Activated CD4-positive, alpha-beta memory T cell treated with anti-CD3 and anti-CD28 coated beads for 36 hours (primary cell): ENCODE results near the gene ELOA. TPM values are rescaled to one million over a fixed set of nuclear protein-coding genes. Genes with fewer than 3 reads are reported as not detected.

Experiments used
- CTCF ChIA-PET: fragments of 350-600 bp; sonication (Branson Sonifier 250); formaldehyde crosslinking; loops from one replicate; lab custom pipeline; 2021; ENCODE audit warnings: antibody characterized with exemption, inconsistent platforms; lab: Charles Lee
- POLR2A ChIA-PET: fragments of 350-600 bp; sonication (Branson Sonifier 250); formaldehyde crosslinking; loops from one replicate; lab custom pipeline; 2021; ENCODE audit warnings: antibody characterized with exemption; lab: Charles Lee
- DNase-seq: peaks from one replicate; pipeline ENCODE4 v3.0.0-alpha.2; 2020
- H3K27ac Mint-ChIP-seq: one replicate; pipeline ENCODE4 v1.8.0; 2021; ENCODE audit warnings: mixed read lengths
- H3K27me3 Mint-ChIP-seq: one replicate; pipeline ENCODE4 v1.8.0; 2021; ENCODE audit warnings: mixed read lengths
- H3K36me3 Mint-ChIP-seq: one replicate; pipeline ENCODE4 v1.8.0; 2021; ENCODE audit warnings: mixed read lengths
- H3K4me1 Mint-ChIP-seq: one replicate; pipeline ENCODE4 v1.8.0; 2021; ENCODE audit warnings: low read depth, mixed read lengths
- H3K4me3 Mint-ChIP-seq: one replicate; pipeline ENCODE4 v1.8.0; 2021; ENCODE audit warnings: mild to moderate bottlenecking, mixed read lengths
- H3K9me3 Mint-ChIP-seq: one replicate; pipeline ENCODE4 v1.8.0; 2021; ENCODE audit warnings: mixed read lengths
- intact Hi-C: fragments of 100-400 bp; cut with micrococcal nuclease; formaldehyde crosslinking; loops from one replicate; pipeline ENCODE4 v1.15.1; 2023
- total RNA-seq, 2 experiments: library from RNA; stranded (reverse); gene quantifications; one replicate each; pipeline ENCODE4 v1.2.3, GENCODE V29; 2021

ELOA gene
- total RNA-seq, 2 experiments from 2014 or later: 28.1 to 30.4 TPM

DNA sequence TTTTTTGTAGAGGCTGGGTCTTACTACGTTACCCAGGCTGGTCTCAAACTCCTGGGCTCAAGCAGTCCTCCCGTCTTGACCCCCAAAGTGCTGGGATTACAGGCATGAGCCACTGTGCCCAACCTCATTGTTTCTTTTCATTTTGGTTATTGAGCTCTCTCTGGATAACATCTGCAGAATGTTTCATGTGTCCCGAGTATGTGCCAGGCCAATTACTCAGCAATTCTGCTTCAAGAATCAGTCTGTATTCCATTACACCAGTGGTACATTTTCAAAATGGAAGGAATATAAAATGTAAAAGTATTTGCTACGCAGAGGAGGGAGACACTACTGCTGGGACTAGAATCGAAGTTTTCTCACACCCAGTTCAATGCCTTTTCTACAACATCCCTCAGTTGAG lies 1.7 kb upstream of the ELOA start:
- POLR2A ChIA-PET: no interaction called here
- DNase-seq: no peak
- Mint-ChIP-seq H3K9me3 (no peaks in the 10 kb centered on the region), H3K27me3 (no peaks in the 10 kb centered on the region), H3K4me3 (peak overlapping the region; percentile 20), H3K36me3 (peaks cover 3% of the 10 kb centered on the region), H3K4me1 (peaks cover 33% of the 10 kb centered on the region), H3K27ac (no peak overlapping the region)
- intact Hi-C loops: loop anchor here (2.0 kb wide), 1 partner anchor 21 kb away; no protein-coding TSS in a partner anchor
- CTCF ChIA-PET: no interaction called here

DNA sequence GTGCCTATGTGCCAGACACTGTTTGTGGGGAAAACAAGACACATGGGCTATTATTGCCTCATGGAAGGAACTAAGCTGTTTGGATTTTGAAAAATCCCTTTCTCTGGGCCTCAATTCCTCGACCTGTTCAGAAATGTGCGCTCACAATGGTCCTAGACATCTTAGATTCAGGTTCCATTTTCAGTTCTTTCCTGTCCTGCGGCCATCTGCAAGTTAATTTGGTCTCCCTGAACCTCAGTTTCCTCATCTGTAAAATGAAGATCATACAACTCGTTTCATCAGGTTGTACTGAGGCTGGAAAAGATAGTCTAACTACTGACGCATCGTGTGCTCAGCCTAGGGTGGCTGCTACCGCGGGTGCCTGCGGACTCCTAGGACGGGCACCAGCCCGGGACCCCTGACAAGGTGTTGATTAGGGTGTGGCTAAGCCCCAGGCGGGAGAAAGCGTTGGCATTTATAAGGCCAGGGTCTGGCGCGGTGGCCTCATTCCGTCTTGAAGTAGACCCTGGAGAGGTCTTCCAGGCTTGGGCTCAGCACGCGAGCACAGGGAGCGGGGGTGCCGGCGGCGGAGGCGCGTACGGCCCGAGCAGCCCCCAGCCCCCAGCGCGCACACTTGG lies 493 bp upstream of the ELOA start:
- ChIA-PET CTCF (interaction anchor here (1.9 to 4.6 kb wide), 2 partner anchors 47 to 50 kb away, joined by 5 to 33 read pairs; partner anchors contain the start of gene RPL11), POLR2A (interaction anchor here (0.7 to 4.6 kb wide), 4 partner anchors 35 to 56 kb away, joined by 3 to 44 read pairs (median 6); partner anchors contain the start of genes PITHD1 and RPL11)
- peak; percentile 38 for DNase-seq
- Mint-ChIP-seq H3K27me3 (no peaks in the 10 kb centered on the region), H3K4me1 (peaks cover 40% of the 10 kb centered on the region), H3K36me3 (peaks cover 6% of the 10 kb centered on the region), H3K27ac (peak overlapping the region; percentile 88), H3K9me3 (no peaks in the 10 kb centered on the region), H3K4me3 (peak overlapping the region; percentile 88)
- intact Hi-C loops: loop anchor here (2.0 kb wide), 1 partner anchor 22 kb away; no protein-coding TSS in a partner anchor

DNA sequence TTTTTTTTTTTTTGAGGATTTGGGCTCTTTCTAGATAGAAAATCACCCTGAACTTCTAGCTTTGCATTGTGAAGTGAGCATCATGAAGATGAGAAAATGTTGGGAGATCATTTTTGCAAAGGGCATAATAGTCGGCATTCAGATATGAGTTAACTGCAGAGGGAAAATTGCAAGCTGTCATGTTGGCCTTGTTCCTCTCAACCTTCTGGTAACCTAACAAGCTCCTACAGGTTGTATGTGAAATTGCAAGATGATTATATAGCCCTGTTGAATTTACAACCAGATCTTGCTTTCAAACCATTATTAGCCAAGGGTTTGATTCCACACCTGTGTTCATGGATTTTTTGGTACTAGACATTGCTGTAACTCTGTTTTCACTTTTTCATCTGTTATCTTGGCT lies 2.2 kb downstream of the ELOA start:
- peaks cover 15% of the 10 kb centered on the region for H3K36me3 Mint-ChIP-seq
- peak overlapping the region; percentile 87 for H3K4me3 Mint-ChIP-seq
- no peak for DNase-seq
- H3K27ac Mint-ChIP-seq: no peak overlapping the region
- POLR2A ChIA-PET: interaction anchor here (1.1 to 4.6 kb wide), 2 partner anchors 35 to 52 kb away, joined by 4 to 44 read pairs; partner anchors contain the start of gene RPL11
- intact Hi-C loops: loop anchor here (2.0 to 5.0 kb wide), 2 partner anchors 53 to 213 kb away; partner anchors contain the start of gene E2F2
- peaks cover 52% of the 10 kb centered on the region for H3K4me1 Mint-ChIP-seq
- CTCF ChIA-PET: interaction anchor here (0.5 to 4.6 kb wide), 11 partner anchors 9 to 217 kb away, joined by 3 to 33 read pairs (median 3); partner anchors contain the start of genes PITHD1 and RPL11
- no peaks in the 10 kb centered on the region for H3K27me3 Mint-ChIP-seq
- no peaks in the 10 kb centered on the region for H3K9me3 Mint-ChIP-seq

DNA sequence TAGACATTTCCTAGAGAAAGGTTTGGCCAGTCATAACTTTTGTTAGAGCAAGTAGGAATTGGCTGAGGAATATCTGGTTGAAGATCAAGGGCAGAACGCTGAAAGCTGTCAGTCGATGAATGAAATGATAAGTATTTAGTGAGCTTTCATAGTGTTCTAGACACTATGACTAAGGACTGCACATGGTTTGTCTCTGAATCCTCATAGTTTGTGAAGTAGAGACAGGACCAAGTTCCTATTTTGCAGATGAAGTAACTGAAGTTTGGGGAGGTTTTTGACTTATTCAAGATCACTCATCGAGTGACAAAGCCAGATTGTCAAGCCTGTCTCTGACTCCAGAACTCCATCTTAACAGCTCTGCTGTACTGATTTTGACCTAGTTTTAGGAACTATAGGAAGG lies 4.7 kb downstream of the ELOA start:
- ChIA-PET POLR2A (no interaction called here), CTCF (interaction anchor here (0.9 to 1.3 kb wide), 5 partner anchors 24 to 57 kb away, joined by 3 to 4 read pairs (median 3); partner anchors contain the start of gene RPL11)
- H3K36me3 Mint-ChIP-seq: peaks cover 27% of the 10 kb centered on the region
- peak overlapping the region; percentile 14 for H3K27ac Mint-ChIP-seq
- H3K27me3 Mint-ChIP-seq: no peaks in the 10 kb centered on the region
- intact Hi-C loops: loop anchor here (5.0 kb wide), 1 partner anchor 216 kb away; the partner anchor contains the start of gene E2F2
- H3K4me3 Mint-ChIP-seq: no peak overlapping the region
- no peaks in the 10 kb centered on the region for H3K9me3 Mint-ChIP-seq
- H3K4me1 Mint-ChIP-seq: peaks cover 43% of the 10 kb centered on the region
- DNase-seq: no peak

DNA sequence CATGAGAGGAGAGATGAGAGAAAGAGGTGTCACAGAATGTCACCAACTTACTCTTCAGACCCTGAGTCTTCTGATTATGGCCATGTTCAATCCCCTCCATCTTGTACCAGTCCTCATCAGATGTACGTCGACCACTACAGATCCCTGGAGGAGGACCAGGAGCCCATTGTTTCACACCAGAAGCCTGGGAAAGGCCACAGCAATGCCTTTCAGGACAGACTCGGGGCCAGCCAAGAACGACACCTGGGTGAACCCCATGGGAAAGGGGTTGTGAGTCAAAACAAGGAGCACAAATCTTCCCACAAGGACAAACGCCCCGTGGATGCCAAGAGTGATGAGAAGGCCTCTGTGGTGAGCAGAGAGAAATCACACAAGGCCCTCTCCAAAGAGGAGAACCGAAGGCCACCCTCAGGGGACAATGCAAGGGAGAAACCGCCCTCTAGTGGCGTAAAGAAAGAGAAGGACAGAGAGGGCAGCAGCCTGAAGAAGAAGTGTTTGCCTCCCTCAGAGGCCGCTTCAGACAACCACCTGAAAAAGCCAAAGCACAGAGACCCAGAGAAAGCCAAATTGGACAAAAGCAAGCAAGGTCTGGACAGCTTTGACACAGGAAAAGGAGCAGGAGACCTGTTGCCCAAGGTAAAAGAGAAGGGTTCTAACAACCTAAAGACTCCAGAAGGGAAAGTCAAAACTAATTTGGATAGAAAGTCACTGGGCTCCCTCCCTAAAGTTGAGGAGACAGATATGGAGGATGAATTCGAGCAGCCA lies 8.0 kb downstream of the ELOA start:
- H3K27me3 Mint-ChIP-seq: no peaks in the 10 kb centered on the region
- CTCF ChIA-PET: interaction anchor here (0.8 to 1.9 kb wide), 5 partner anchors 21 to 60 kb away, joined by 3 to 6 read pairs (median 4); partner anchors contain the start of gene RPL11
- POLR2A ChIA-PET: no interaction called here
- no peaks in the 10 kb centered on the region for H3K9me3 Mint-ChIP-seq
- H3K27ac Mint-ChIP-seq: no peak overlapping the region
- peaks cover 28% of the 10 kb centered on the region for H3K4me1 Mint-ChIP-seq
- H3K4me3 Mint-ChIP-seq: no peak overlapping the region
- intact Hi-C loops: no loop called here
- peak; percentile 50 for DNase-seq
- peaks cover 42% of the 10 kb centered on the region for H3K36me3 Mint-ChIP-seq

DNA sequence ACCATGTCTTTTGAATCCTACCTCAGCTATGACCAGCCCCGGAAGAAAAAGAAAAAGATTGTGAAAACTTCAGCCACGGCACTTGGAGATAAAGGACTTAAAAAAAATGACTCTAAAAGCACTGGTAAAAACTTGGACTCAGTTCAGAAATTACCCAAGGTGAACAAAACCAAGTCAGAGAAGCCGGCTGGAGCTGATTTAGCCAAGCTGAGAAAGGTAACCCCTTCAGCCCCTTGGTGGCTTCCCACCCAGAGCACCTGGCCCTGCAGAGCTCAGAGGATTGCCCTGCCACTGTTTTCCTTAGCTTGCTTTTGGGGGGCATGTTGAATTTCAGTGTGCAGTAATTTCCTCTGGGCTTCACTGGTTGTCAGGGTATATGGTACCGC lies 8.5 kb downstream of the ELOA start:
- DNase-seq: no peak
- Mint-ChIP-seq H3K36me3 (peaks cover 41% of the 10 kb centered on the region), H3K9me3 (no peaks in the 10 kb centered on the region), H3K27ac (no peak overlapping the region), H3K27me3 (no peaks in the 10 kb centered on the region), H3K4me3 (no peak overlapping the region), H3K4me1 (peaks cover 24% of the 10 kb centered on the region)
- ChIA-PET CTCF (interaction anchor here (0.8 to 1.9 kb wide), 5 partner anchors 20 to 61 kb away, joined by 3 to 6 read pairs (median 4); partner anchors contain the start of gene RPL11), POLR2A (no interaction called here)
- intact Hi-C loops: no loop called here

DNA sequence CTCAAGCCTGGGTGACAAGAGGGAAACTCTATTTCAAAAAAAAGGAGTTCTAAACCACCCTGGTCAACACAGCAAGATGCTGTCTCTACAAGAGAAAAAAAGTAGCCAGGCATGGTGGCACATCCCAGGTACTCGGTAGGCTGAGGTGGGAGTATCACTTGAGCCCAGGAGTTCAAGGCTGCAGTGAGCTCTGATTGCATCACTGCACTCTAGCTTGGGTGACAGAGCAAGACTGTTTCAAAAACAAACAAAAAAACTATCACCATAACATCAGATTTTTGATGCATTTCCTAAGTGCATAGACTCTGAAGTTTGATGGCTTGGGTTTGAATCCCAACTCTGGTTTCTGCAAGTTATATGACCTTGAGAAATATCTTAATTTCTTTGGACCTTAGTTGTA lies 9.6 kb downstream of the ELOA start:
- no peak for DNase-seq
- Mint-ChIP-seq H3K9me3 (no peaks in the 10 kb centered on the region), H3K4me1 (peaks cover 13% of the 10 kb centered on the region), H3K27me3 (no peaks in the 10 kb centered on the region), H3K4me3 (no peak overlapping the region), H3K27ac (no peak overlapping the region), H3K36me3 (peaks cover 41% of the 10 kb centered on the region)
- ChIA-PET CTCF (no interaction called here), POLR2A (interaction anchor here (0.6 kb wide), 1 partner anchor 50 kb away, joined by 6 read pairs; no protein-coding TSS in a partner anchor)
- intact Hi-C loops: no loop called here

DNA sequence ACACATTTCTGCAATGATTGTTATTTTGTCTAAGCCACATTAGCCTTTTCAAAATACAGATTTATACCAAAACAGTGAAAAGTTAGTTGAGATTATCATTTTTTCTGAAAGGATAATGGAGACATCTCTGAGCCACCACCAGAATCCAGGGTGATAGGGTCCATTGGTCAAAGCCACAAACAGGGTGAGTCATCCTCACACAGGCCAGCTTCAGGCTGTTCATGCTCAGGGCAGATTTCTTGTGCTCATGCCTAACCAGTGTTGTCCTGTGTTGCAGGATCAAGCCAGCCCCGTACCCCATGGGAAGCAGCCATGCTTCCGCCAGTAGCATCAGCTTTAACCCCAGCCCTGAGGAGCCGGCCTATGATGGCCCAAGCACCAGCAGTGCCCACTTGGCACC lies 13.4 kb downstream of the ELOA start:
- CTCF ChIA-PET: interaction anchor here (0.6 to 0.9 kb wide), 4 partner anchors 15 to 700 kb away, joined by 3 read pairs; no protein-coding TSS in a partner anchor
- peaks cover 46% of the 10 kb centered on the region for H3K36me3 Mint-ChIP-seq
- H3K27me3 Mint-ChIP-seq: no peaks in the 10 kb centered on the region

DNA sequence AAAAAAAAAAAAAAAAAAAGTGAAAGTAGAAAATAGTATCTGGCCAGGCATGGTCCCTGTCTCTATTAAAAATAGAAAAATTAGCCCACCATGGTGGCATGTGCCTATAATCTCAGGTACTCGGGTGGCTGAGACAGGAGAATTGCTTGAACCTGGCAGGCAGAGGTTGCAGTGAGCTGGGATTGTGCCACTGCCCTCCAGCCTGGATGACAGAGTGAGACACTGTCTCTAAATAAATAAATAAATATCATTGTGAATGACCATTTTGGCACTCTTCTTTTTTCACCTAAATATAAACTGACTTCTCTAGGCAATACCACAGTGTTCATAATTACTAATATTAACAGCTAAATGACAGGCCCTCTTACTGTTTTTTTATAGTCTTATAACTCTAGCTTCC lies 14.5 kb downstream of the ELOA start:
- DNase-seq: no peak
- H3K27me3 Mint-ChIP-seq: no peaks in the 10 kb centered on the region
- peaks cover 45% of the 10 kb centered on the region for H3K36me3 Mint-ChIP-seq
- CTCF ChIA-PET: interaction anchor here (1.2 to 1.6 kb wide), 2 partner anchors 13 to 14 kb away, joined by 3 to 6 read pairs; no protein-coding TSS in a partner anchor
- no peaks in the 10 kb centered on the region for H3K9me3 Mint-ChIP-seq
- no peaks in the 10 kb centered on the region for H3K4me1 Mint-ChIP-seq
- intact Hi-C loops: no loop called here
- POLR2A ChIA-PET: no interaction called here
- no peak overlapping the region for H3K27ac Mint-ChIP-seq
- no peak overlapping the region for H3K4me3 Mint-ChIP-seq

More for the DNA sequence above, 13.4 kb downstream of the ELOA start:
- intact Hi-C loops: no loop called here
- Mint-ChIP-seq H3K4me3 (no peak overlapping the region), H3K27ac (no peak overlapping the region), H3K4me1 (no peaks in the 10 kb centered on the region), H3K9me3 (no peaks in the 10 kb centered on the region)
- POLR2A ChIA-PET: no interaction called here
- no peak for DNase-seq

DNA sequence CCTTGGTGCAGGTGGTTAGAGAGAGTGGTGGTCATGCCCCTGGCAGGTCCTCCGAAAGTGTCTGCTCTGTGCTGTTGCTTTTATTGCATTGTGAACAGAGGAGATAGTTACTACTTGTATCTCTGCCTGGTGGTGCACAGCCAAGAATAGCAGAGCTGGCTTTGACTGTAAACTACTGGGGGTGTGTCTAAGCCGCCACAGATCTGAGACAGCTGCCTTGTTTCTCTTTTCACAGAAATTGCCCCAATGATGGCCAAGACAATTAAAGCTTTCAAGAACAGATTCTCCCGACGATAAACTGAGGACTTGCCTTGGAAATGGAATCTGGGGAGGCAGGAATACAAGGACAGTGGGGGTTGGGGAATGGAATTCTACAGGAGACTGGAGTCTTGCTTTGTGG lies 16.0 kb downstream of the ELOA start:
- no peak for DNase-seq
- no peaks in the 10 kb centered on the region for H3K27me3 Mint-ChIP-seq
- H3K4me1 Mint-ChIP-seq: no peaks in the 10 kb centered on the region
- peak overlapping the region; percentile 5 for H3K27ac Mint-ChIP-seq
- H3K9me3 Mint-ChIP-seq: no peaks in the 10 kb centered on the region
- ChIA-PET CTCF (interaction anchor here (1.6 kb wide), 1 partner anchor 12 kb away, joined by 6 read pairs; no protein-coding TSS in a partner anchor), POLR2A (no interaction called here)
- peaks cover 37% of the 10 kb centered on the region for H3K36me3 Mint-ChIP-seq
- no peak overlapping the region for H3K4me3 Mint-ChIP-seq
- intact Hi-C loops: no loop called here

DNA sequence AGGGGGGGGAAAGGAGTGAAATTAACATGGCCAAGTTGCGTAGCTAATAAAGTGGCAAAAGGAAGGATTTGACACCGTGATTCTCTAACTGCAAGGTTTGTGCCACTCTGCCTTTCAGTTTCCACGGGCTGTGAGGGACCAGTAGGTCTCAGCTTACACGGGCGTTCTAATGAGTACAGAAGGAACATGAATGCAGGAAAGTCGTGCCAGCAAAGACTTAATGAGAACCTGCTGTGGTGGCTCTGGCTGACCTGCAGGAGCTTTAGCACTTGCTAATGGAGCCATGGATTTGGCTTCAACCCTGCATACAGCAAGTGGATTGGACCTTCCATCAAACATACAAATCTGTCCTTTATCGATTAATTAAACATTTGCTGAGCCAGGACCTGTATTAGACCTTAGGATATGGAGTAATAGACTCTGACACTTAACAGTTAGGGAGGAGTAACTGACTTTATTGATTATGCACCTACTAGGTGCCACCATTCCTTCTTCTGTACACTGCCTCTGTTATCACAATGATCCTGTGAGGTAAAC lies 19.8 kb downstream of the ELOA start:
- no peaks in the 10 kb centered on the region for H3K27me3 Mint-ChIP-seq
- intact Hi-C loops: no loop called here

More for the DNA sequence above, 19.8 kb downstream of the ELOA start:
- no peak for DNase-seq
- ChIA-PET CTCF (interaction anchor here (1.3 kb wide), 1 partner anchor 9 kb away, joined by 5 read pairs; no protein-coding TSS in a partner anchor), POLR2A (interaction anchor here (0.7 kb wide), 1 partner anchor 9 kb away, joined by 3 read pairs; no protein-coding TSS in a partner anchor)
- Mint-ChIP-seq H3K27ac (no peak overlapping the region), H3K9me3 (no peaks in the 10 kb centered on the region), H3K4me3 (no peak overlapping the region), H3K4me1 (no peaks in the 10 kb centered on the region), H3K36me3 (peaks cover 27% of the 10 kb centered on the region)
